ENCODE data around the gene ALDH1L1.

DNA sequence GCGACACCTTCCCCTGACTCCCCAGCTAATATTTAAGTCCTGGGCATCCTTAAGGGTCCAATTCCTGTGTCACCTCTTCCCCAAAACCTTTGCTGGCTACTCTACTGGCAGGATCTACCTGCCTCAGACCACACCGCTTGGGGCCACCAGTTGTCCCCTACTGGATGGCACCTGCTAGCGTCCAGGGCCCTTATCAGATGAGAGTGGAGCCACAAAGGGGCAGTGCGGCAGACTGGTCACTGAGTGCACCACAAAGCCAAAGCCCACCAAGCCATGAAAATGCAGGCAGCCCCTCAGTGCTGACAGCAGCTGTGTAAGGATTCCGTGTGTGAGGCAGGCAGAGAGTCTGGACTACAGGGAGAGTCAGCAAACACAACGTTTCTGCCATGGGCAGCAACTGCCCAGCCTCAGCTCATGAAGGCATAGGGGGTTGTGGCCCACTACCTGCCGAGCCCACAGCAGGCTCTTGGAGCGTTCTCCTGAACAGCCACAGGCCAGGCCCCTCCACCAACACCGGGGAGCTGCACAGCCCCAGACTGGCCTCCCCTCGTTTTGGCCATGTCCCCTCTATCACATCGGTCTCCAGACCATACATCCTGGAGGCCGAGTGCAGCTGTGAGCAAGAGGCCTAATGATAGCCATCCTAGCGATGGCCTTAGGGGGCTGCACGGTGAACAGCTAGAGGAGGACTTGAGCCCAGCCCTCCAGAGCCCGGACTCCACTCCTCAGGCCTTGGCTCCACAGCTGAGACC lies 32.3 kb downstream of the ALDH1L1 start:
- TF ChIP-seq, protein P1, sequence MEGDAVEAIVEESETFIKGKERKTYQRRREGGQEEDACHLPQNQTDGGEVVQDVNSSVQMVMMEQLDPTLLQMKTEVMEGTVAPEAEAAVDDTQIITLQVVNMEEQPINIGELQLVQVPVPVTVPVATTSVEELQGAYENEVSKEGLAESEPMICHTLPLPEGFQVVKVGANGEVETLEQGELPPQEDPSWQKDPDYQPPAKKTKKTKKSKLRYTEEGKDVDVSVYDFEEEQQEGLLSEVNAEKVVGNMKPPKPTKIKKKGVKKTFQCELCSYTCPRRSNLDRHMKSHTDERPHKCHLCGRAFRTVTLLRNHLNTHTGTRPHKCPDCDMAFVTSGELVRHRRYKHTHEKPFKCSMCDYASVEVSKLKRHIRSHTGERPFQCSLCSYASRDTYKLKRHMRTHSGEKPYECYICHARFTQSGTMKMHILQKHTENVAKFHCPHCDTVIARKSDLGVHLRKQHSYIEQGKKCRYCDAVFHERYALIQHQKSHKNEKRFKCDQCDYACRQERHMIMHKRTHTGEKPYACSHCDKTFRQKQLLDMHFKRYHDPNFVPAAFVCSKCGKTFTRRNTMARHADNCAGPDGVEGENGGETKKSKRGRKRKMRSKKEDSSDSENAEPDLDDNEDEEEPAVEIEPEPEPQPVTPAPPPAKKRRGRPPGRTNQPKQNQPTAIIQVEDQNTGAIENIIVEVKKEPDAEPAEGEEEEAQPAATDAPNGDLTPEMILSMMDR (IDR thresholded peaks at IDR 0.05; ENCODE audit: low read depth, low read length) = no peak
- no peak for TF ChIP-seq POLR2A (IDR thresholded peaks at IDR 0.05; ENCODE audit: extremely low read depth, insufficient read length)
- TF ChIP-seq MYC (IDR thresholded peaks at IDR 0.05; ENCODE audit: low read depth, low read length) = no peak
- TF ChIP-seq, protein P2, sequence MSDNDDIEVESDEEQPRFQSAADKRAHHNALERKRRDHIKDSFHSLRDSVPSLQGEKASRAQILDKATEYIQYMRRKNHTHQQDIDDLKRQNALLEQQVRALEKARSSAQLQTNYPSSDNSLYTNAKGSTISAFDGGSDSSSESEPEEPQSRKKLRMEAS (IDR thresholded peaks at IDR 0.05; ENCODE audit: low read depth, low read length) = no peak

Measured in NB4 (cell line).